ENCODE measurements around the gene SCPEP1. TPM values are rescaled to one million over a fixed set of nuclear protein-coding genes. Genes with fewer than 3 reads are reported as not detected.

The SCPEP1 gene
- total RNA-seq, 2 donors from 2014 or later: 13.7 to 22.9 TPM

GRCh38 chr17:56970974-56971373 lies 7.0 kb upstream of the SCPEP1 start:
- Histone ChIP-seq H3K9me3 (no peaks in the 10 kb centered on the region), H3K9ac (ENCODE audit: low read depth in 2 of 2, low read length in 2 of 2) (no peak overlapping the region), H3K36me3 (no peaks in the 10 kb centered on the region), H3K4me3 (no peak overlapping the region), H3K4me1 (no peaks in the 10 kb centered on the region), H3K27ac (no peak overlapping the region), H3K27me3 (no peaks in the 10 kb centered on the region)
- intact Hi-C loops (cut with DNase I): no loop called here
- no peak for DNase-seq
- TF ChIP-seq, protein P1, sequence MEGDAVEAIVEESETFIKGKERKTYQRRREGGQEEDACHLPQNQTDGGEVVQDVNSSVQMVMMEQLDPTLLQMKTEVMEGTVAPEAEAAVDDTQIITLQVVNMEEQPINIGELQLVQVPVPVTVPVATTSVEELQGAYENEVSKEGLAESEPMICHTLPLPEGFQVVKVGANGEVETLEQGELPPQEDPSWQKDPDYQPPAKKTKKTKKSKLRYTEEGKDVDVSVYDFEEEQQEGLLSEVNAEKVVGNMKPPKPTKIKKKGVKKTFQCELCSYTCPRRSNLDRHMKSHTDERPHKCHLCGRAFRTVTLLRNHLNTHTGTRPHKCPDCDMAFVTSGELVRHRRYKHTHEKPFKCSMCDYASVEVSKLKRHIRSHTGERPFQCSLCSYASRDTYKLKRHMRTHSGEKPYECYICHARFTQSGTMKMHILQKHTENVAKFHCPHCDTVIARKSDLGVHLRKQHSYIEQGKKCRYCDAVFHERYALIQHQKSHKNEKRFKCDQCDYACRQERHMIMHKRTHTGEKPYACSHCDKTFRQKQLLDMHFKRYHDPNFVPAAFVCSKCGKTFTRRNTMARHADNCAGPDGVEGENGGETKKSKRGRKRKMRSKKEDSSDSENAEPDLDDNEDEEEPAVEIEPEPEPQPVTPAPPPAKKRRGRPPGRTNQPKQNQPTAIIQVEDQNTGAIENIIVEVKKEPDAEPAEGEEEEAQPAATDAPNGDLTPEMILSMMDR (IDR thresholded peaks at IDR 0.05): no peak

DNA sequence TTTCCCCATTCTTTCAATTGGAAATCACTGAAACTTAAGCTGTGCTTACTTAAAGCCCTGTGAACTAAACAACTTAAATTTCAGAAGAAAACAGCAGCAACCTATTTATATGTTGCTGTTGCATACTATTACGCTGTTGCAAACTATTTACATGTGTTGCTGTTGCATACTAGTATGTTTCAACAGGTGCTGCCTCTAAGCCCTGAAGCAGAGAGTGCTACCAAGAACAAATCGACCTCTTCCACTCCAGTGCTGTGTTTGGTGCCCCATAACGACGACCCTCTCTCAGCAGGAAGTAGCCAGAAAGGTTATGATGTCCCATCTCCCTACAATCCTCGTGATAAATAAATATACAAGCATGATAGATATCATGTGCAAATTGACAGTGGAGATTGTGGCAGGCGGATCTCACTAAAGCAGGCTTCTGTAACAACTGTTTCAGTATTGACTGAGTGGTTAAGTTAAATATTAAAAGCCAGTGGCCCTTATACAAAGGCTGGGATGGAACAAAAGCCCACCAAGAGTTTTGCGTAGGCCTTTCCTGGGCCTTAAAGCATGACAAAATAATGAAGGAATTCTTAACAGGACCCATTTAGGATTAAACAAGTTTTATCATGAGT lies 5.7 kb upstream of the SCPEP1 start:
- intact Hi-C loops (cut with DNase I): no loop called here
- DNase-seq: no peak

DNA sequence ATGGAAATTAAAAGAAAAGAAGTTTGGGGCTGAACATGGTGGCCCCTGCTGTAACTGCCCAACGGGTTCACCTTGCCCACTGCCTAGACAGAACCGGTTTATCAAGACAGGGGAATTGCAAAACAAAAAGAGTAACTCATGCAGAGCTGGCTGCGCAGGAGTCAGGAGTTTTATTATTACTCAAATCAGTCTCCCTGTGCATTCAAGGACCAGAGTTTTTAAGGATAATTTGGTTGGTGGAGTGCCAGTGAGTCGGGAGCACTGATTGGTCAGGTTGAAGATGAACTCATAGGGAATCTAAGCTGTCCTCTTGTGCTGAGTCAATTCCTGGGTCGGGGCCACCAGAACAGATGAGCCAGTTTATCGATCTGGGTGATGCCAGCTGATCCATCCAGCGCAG lies 4.4 kb upstream of the SCPEP1 start:
- no peak for DNase-seq
- Histone ChIP-seq H3K4me1 (no peaks in the 10 kb centered on the region), H3K36me3 (no peaks in the 10 kb centered on the region), H3K27ac (no peak overlapping the region), H3K4me3 (no peak overlapping the region), H3K9me3 (no peaks in the 10 kb centered on the region), H3K9ac (ENCODE audit: low read depth in 2 of 2, low read length in 2 of 2) (no peak overlapping the region), H3K27me3 (no peaks in the 10 kb centered on the region)
- intact Hi-C loops (cut with DNase I): no loop called here
- TF ChIP-seq, protein P1 (IDR thresholded peaks at IDR 0.05): no peak

More for the DNA sequence above, 5.7 kb upstream of the SCPEP1 start:
- Histone ChIP-seq H3K9ac (ENCODE audit: low read depth in 2 of 2, low read length in 2 of 2) (peak overlapping the region in 1 of 2 donors; percentile 40), H3K27ac (no peak overlapping the region), H3K27me3 (no peaks in the 10 kb centered on the region), H3K4me3 (no peak overlapping the region), H3K4me1 (no peaks in the 10 kb centered on the region), H3K9me3 (no peaks in the 10 kb centered on the region), H3K36me3 (no peaks in the 10 kb centered on the region)
- TF ChIP-seq, protein P1 (IDR thresholded peaks at IDR 0.05): no peak

DNA sequence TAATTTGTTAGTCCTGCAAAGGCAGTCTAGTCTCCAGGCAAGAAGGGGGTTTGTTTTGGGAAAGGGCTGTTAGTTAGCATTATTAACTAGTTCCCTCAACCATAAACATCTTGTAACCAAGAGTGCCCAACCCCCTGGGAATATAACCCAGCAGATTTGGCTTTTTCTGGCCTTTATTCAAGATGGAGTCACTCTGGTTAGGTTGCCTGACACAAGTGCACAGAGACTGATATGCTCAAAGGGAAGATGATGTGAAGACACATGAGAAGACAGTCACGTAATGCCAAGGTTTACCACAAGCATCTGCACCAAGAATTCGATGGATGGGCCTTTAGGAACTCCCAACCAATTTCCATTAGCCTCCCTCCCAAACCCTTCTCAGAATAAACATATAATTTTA lies 3.9 kb upstream of the SCPEP1 start:
- H3K36me3 ChIP-seq: no peaks in the 10 kb centered on the region
- DNase-seq: no peak
- TF ChIP-seq, protein P1 (IDR thresholded peaks at IDR 0.05): no peak
- H3K4me3 ChIP-seq: no peak overlapping the region
- no peaks in the 10 kb centered on the region for H3K9me3 ChIP-seq
- H3K27ac ChIP-seq: no peak overlapping the region
- no peak overlapping the region for H3K9ac ChIP-seq (ENCODE audit: low read depth in 2 of 2, low read length in 2 of 2)
- no peaks in the 10 kb centered on the region for H3K4me1 ChIP-seq
- H3K27me3 ChIP-seq: no peaks in the 10 kb centered on the region
- intact Hi-C loops (cut with DNase I): no loop called here

DNA sequence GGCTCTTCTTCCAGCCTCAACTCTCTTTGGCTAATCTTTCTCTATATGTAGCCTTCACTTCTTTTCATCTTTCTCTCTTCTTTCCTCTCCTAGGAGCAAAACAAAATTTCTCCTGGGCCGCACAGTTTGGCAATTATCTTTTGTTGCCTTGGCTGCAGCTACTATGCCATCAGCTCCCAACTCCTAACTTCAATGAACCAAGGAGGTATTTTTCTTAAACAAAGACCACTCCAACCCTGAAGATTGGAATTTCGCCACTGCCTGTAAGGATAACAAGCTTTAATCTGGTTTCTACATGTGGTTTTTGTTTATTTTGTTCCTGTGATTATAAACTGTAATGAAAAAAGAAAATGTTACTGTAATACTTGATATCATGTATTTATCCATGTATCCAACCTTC lies 2.3 kb upstream of the SCPEP1 start:
- H3K4me3 ChIP-seq: no peak overlapping the region
- H3K9me3 ChIP-seq: no peaks in the 10 kb centered on the region
- no peak overlapping the region for H3K9ac ChIP-seq (ENCODE audit: low read depth in 2 of 2, low read length in 2 of 2)
- H3K27ac ChIP-seq: no peak overlapping the region
- DNase-seq: no peak
- H3K36me3 ChIP-seq: no peaks in the 10 kb centered on the region
- TF ChIP-seq, protein P1 (IDR thresholded peaks at IDR 0.05): no peak
- intact Hi-C loops (cut with DNase I): no loop called here
- no peaks in the 10 kb centered on the region for H3K27me3 ChIP-seq
- H3K4me1 ChIP-seq: no peaks in the 10 kb centered on the region

Data from colonic mucosa (tissue), 4 donors.